SK-N-SH treated with all-trans-retinoic acid at 6 μM for 48 hours (cell line): Measurements from ENCODE around the gene PNN.

ENCODE experiments used
- BACH2 ChIP-seq: fragments of 250-450 bp; sonication (Bioruptor Pico); IDR thresholded peaks from 2 replicates; pipeline ENCODE4 v1.9.0; 2021; ENCODE audit warnings: mild to moderate bottlenecking, borderline replicate concordance
- CSDC2 ChIP-seq: fragments of 250-450 bp; sonication (Bioruptor Pico); IDR thresholded peaks from 2 replicates; pipeline ENCODE4 v1.5.0; 2020; ENCODE audit warnings: mild to moderate bottlenecking, moderate library complexity
- OSR1 ChIP-seq: fragments of 250-450 bp; sonication (Bioruptor Pico); IDR thresholded peaks from 2 replicates; pipeline ENCODE4 v1.8.0; 2022; ENCODE audit warnings: moderate library complexity, mild to moderate bottlenecking, inconsistent platforms
- RARB ChIP-seq: fragments of 250-450 bp; sonication (Bioruptor Pico); IDR thresholded peaks from 2 replicates; pipeline ENCODE4 v1.8.0; 2021; ENCODE audit warnings: mild to moderate bottlenecking, moderate library complexity
- TOX ChIP-seq: fragments of 250-450 bp; sonication (Bioruptor Pico); IDR thresholded peaks from 2 replicates; pipeline ENCODE4 v1.8.0; 2021; ENCODE audit warnings: mild to moderate bottlenecking, moderate library complexity, borderline replicate concordance
- ZNF70 ChIP-seq: fragments of 450-650 bp; formaldehyde crosslinking; IDR thresholded peaks from 2 replicates; pipeline ENCODE4 v1.5.0; 2020; ENCODE audit warnings: mild to moderate bottlenecking, moderate library complexity
- ZNF8 ChIP-seq: fragments of 450-650 bp; formaldehyde crosslinking; IDR thresholded peaks from 2 replicates; pipeline ENCODE4 v1.5.0; 2020; ENCODE audit warnings: mild to moderate bottlenecking, moderate library complexity
- TF ChIP-seq, protein P1 (sequence below): fragments of 250-450 bp; sonication (Bioruptor Pico); IDR thresholded peaks from 2 replicates; pipeline ENCODE4 v1.5.1; 2020; ENCODE audit warnings: low read depth, mild to moderate bottlenecking, moderate library complexity
- TF ChIP-seq, protein P2 (sequence below): fragments of 250-450 bp; sonication (Bioruptor Pico); IDR thresholded peaks from 2 replicates; pipeline ENCODE4 v1.5.1; 2021; ENCODE audit warnings: mild to moderate bottlenecking, moderate library complexity
- TF ChIP-seq, protein P3 (sequence below): fragments of 250-450 bp; sonication (Bioruptor Pico); IDR thresholded peaks from 2 replicates; pipeline ENCODE4 v1.8.0; 2020; ENCODE audit warnings: mild to moderate bottlenecking, moderate library complexity, borderline replicate concordance

DNA sequence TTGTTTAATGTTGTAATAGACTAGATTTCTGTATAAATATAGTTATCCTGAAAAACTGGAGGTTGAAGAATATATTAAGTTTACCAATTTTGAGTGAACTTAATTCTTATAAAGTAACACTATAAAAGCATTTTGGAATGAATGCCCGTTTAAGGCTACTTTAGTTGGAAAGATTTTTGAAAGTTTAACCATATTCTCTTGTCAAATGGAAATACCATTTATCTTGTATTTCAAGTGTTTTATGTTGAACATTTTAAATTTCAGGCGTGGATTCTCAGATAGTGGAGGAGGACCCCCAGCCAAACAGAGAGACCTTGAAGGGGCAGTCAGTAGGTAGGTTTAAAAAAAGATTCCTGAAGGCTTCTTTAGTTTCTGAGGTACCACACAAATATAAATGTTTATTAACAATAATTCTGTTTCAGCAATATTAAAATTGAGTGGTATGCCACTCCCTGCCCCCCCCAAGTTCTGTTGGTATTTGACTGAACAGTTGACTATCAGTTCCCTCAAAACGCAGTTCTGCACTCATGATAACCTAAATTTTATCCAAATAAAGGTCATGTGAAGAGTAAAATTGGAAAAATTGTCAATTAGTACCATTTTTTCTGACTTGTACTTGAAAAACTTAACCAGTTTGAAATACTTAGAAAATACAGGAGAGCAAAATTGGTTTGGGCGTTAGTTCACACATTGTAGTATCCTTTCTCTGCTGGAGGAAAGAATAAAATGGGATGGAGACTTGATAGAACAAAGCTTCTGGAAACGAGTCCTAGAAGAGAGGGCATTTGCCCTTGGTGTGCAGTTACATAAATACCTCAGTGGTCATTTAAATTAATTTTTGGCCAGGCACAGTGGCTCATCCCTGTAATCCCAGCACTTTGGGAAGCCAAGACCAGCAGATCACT, 1.5 kb downstream of the PNN start:
- TF ChIP-seq, protein P1, sequence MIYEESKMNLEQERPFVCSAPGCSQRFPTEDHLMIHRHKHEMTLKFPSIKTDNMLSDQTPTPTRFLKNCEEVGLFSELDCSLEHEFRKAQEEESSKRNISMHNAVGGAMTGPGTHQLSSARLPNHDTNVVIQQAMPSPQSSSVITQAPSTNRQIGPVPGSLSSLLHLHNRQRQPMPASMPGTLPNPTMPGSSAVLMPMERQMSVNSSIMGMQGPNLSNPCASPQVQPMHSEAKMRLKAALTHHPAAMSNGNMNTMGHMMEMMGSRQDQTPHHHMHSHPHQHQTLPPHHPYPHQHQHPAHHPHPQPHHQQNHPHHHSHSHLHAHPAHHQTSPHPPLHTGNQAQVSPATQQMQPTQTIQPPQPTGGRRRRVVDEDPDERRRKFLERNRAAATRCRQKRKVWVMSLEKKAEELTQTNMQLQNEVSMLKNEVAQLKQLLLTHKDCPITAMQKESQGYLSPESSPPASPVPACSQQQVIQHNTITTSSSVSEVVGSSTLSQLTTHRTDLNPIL = no peak
- TF ChIP-seq CSDC2 = no peak
- TF ChIP-seq, protein P2, sequence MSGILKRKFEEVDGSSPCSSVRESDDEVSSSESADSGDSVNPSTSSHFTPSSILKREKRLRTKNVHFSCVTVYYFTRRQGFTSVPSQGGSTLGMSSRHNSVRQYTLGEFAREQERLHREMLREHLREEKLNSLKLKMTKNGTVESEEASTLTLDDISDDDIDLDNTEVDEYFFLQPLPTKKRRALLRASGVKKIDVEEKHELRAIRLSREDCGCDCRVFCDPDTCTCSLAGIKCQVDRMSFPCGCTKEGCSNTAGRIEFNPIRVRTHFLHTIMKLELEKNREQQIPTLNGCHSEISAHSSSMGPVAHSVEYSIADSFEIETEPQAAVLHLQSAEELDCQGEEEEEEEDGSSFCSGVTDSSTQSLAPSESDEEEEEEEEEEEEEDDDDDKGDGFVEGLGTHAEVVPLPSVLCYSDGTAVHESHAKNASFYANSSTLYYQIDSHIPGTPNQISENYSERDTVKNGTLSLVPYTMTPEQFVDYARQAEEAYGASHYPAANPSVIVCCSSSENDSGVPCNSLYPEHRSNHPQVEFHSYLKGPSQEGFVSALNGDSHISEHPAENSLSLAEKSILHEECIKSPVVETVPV = no peak
- TF ChIP-seq TOX = no peak
- no peak for TF ChIP-seq BACH2 (CRISPR knock-in tag)
- TF ChIP-seq ZNF8 = no peak
- TF ChIP-seq RARB (CRISPR knock-in tag) = no peak
- no peak for TF ChIP-seq OSR1 (CRISPR knock-in tag)
- TF ChIP-seq ZNF70 (CRISPR knock-in tag) = no peak
- TF ChIP-seq, protein P3, sequence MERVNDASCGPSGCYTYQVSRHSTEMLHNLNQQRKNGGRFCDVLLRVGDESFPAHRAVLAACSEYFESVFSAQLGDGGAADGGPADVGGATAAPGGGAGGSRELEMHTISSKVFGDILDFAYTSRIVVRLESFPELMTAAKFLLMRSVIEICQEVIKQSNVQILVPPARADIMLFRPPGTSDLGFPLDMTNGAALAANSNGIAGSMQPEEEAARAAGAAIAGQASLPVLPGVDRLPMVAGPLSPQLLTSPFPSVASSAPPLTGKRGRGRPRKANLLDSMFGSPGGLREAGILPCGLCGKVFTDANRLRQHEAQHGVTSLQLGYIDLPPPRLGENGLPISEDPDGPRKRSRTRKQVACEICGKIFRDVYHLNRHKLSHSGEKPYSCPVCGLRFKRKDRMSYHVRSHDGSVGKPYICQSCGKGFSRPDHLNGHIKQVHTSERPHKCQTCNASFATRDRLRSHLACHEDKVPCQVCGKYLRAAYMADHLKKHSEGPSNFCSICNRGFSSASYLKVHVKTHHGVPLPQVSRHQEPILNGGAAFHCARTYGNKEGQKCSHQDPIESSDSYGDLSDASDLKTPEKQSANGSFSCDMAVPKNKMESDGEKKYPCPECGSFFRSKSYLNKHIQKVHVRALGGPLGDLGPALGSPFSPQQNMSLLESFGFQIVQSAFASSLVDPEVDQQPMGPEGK (CRISPR knock-in tag) = no peak
